WTC11 (cell line): ENCODE measurements around the gene AHNAK2. TPM values are rescaled to one million over a fixed set of nuclear protein-coding genes. Genes with fewer than 3 reads are reported as not detected.

Experiments used
- ATAC-seq: fragments of 200-7000 bp; cut with Tn5 transposase; 2 replicates; pipeline ENCODE4 v1.10.0; 2021; ENCODE audit warnings: mild to moderate bottlenecking, moderate library complexity
- CTCF ChIA-PET: fragments of 300-600 bp; sonication (Branson Sonifier 250); formaldehyde crosslinking; loops from one replicate; lab custom pipeline; 2021; ENCODE audit warnings: antibody characterized with exemption; lab: Charles Lee
- POLR2A ChIA-PET: fragments of 350-600 bp; sonication (Branson Sonifier 250); formaldehyde crosslinking; loops from one replicate; lab custom pipeline; 2021; ENCODE audit warnings: antibody characterized with exemption; lab: Charles Lee
- DNase-seq: peaks from one replicate; pipeline ENCODE4 v3.0.0; 2021; ENCODE audit warnings: low spot score
- H3K27ac Mint-ChIP-seq: 2 replicates; pipeline ENCODE4 v1.8.0; 2021; ENCODE audit warnings: mixed read lengths
- H3K27me3 Mint-ChIP-seq: 2 replicates; pipeline ENCODE4 v1.8.0; 2021; ENCODE audit warnings: low read depth, mild to moderate bottlenecking, moderate library complexity, mixed read lengths
- H3K36me3 Mint-ChIP-seq: 2 replicates; pipeline ENCODE4 v1.8.0; 2021; ENCODE audit warnings: mixed read lengths
- H3K4me1 Mint-ChIP-seq: 2 replicates; pipeline ENCODE4 v1.8.0; 2022; ENCODE audit warnings: mixed read lengths
- H3K4me3 Mint-ChIP-seq: 2 replicates; pipeline ENCODE4 v1.8.0; 2021; ENCODE audit warnings: mild to moderate bottlenecking, moderate library complexity, mixed read lengths
- H3K9me3 Mint-ChIP-seq: 2 replicates; pipeline ENCODE4 v1.8.0; 2021; ENCODE audit warnings: mixed read lengths
- CTCF ChIP-seq: fragments of 200-600 bp; IDR thresholded peaks from 2 replicates; pipeline ENCODE4 v1.8.0; 2022; ENCODE audit warnings: antibody characterized with exemption
- E2F4 ChIP-seq: sonication (generic); formaldehyde crosslinking; IDR thresholded peaks from 2 replicates; pipeline ENCODE4 v1.8.1; 2022; ENCODE audit warnings: low read depth, mild to moderate bottlenecking, moderate library complexity, missing genetic modification reagents, borderline replicate concordance
- ESRRA ChIP-seq: sonication (generic); formaldehyde crosslinking; IDR thresholded peaks from 2 replicates; pipeline ENCODE4 v1.8.1; 2022; ENCODE audit warnings: mild to moderate bottlenecking, missing genetic modification reagents, borderline replicate concordance
- GABPB1 ChIP-seq: sonication (generic); formaldehyde crosslinking; IDR thresholded peaks from 2 replicates; pipeline ENCODE4 v1.8.1; 2023; ENCODE audit warnings: mild to moderate bottlenecking, missing genetic modification reagents
- HMGXB4 ChIP-seq: sonication (generic); formaldehyde crosslinking; IDR thresholded peaks from 2 replicates; pipeline ENCODE4 v1.8.1; 2023; ENCODE audit warnings: mild to moderate bottlenecking, moderate library complexity, missing genetic modification reagents
- MAX ChIP-seq: sonication (generic); formaldehyde crosslinking; IDR thresholded peaks from 2 replicates; pipeline ENCODE4 v1.8.0; 2022; ENCODE audit warnings: mild to moderate bottlenecking, missing genetic modification reagents
- MXD4 ChIP-seq: fragments of 250-450 bp; sonication (Bioruptor Pico); IDR thresholded peaks from 2 replicates; pipeline ENCODE4 v1.8.0; 2021; ENCODE audit warnings: mild to moderate bottlenecking, moderate library complexity, borderline replicate concordance
- PRDM15 ChIP-seq: sonication (generic); formaldehyde crosslinking; IDR thresholded peaks from 2 replicates; pipeline ENCODE4 v1.8.0; 2022; ENCODE audit warnings: missing genetic modification reagents
- RELA ChIP-seq: sonication (generic); formaldehyde crosslinking; IDR thresholded peaks from 2 replicates; pipeline ENCODE4 v1.8.1; 2022; ENCODE audit warnings: missing genetic modification reagents, mild to moderate bottlenecking, borderline replicate concordance
- SP1 ChIP-seq: sonication (generic); formaldehyde crosslinking; conservative IDR thresholded peaks from 2 replicates; pipeline ENCODE4 v1.8.1; 2022; ENCODE audit warnings: missing genetic modification reagents
- ZNF425 ChIP-seq: fragments of 250-450 bp; sonication (Bioruptor Pico); conservative IDR thresholded peaks from 2 replicates; pipeline ENCODE4 v1.9.0; 2021; ENCODE audit warnings: mild to moderate bottlenecking
- total RNA-seq: library from RNA; stranded (reverse); gene quantifications from 3 replicates; pipeline ENCODE4 v1.2.3, GENCODE V29; 2021

Gene AHNAK2
- total RNA-seq, 1 experiment from 2014 or later, result 3.5 TPM

GRCh38 chr14:104933746-104934733, 44.1 kb downstream of the AHNAK2 start:
- DNase-seq, result peak; percentile 24
- Mint-ChIP-seq H3K9me3 (no peaks in the 10 kb centered on the region), H3K27me3 (peaks cover 85% of the 10 kb centered on the region), H3K4me3 (peak overlapping the region; percentile 59), H3K36me3 (no peaks in the 10 kb centered on the region), H3K4me1 (no peaks in the 10 kb centered on the region), H3K27ac (no peak overlapping the region)
- ChIA-PET CTCF (interaction anchor here (0.6 to 3.0 kb wide), 22 partner anchors 9 to 235 kb away, joined by 3 to 20 read pairs (median 4); partner anchors contain the start of genes JAG2 and PLD4), POLR2A (no interaction called here)
- peak; percentile 30 for ATAC-seq
- TF ChIP-seq PRDM15 (CRISPR knock-in tag), result peak; percentile 44; the same call in 1 of the 2 replicates
- no peak for TF ChIP-seq MXD4 (CRISPR knock-in tag)

GRCh38 chr14:104932676-104933631, 45.2 kb downstream of the AHNAK2 start:
- no peaks in the 10 kb centered on the region for H3K36me3 Mint-ChIP-seq
- no peak overlapping the region for H3K27ac Mint-ChIP-seq
- no peaks in the 10 kb centered on the region for H3K4me1 Mint-ChIP-seq
- ChIA-PET POLR2A (no interaction called here), CTCF (interaction anchor here (0.6 to 3.0 kb wide), 31 partner anchors 8 to 236 kb away, joined by 3 to 20 read pairs (median 4); partner anchors contain the start of genes CDCA4, CLBA1, JAG2 and PLD4)
- peak overlapping the region; percentile 62 for H3K4me3 Mint-ChIP-seq
- DNase-seq, result peak; percentile 87
- H3K9me3 Mint-ChIP-seq, result no peaks in the 10 kb centered on the region
- TF ChIP-seq HMGXB4, result peak; percentile 88
- 0 out of 2 replicates have a peak, but pooled peaks have one; percentile 59 for TF ChIP-seq MAX (CRISPR knock-in tag)
- TF ChIP-seq ESRRA (CRISPR knock-in tag), result no peak
- TF ChIP-seq ZNF425 (CRISPR knock-in tag), result no peak
- TF ChIP-seq RELA (CRISPR knock-in tag), result no peak
- TF ChIP-seq CTCF, result peak; percentile 58
- no peak for TF ChIP-seq GABPB1
- peak; percentile 10; the same call in 1 of the 2 replicates for TF ChIP-seq SP1 (CRISPR knock-in tag)
- TF ChIP-seq E2F4 (CRISPR knock-in tag), result no peak
- TF ChIP-seq, all 79 proteins: peak for 4
- peaks cover 74% of the 10 kb centered on the region for H3K27me3 Mint-ChIP-seq
- ATAC-seq, result peak; percentile 77
